ENCODE results near the gene TMEM132A. TPM values are rescaled to one million over a fixed set of nuclear protein-coding genes. Genes with fewer than 3 reads are reported as not detected.

TMEM132A gene
- total and polyA plus RNA-seq, 3 experiments from 2014 or later, result 0.68 to 0.73 TPM; not detected in 1

GRCh38 chr11:60887556-60887955 is 36.7 kb upstream of the TMEM132A start:
- peak overlapping the region in 5 of 8 donors; percentile 7 to 74 (median 48) for H3K27ac Mint-ChIP-seq
- H3K4me1 Mint-ChIP-seq, result peaks cover 6 to 8% (median 8%) of the 10 kb centered on the region in 3 donors
- POLR2A ChIA-PET, result interaction anchor here (0.6 to 1.0 kb wide), 5 partner anchors 19 to 112 kb away, joined by 3 to 5 read pairs (median 3); no protein-coding TSS in a partner anchor
- Histone ChIP-seq H3K36me3 (ENCODE audit: insufficient read depth, low read length) (no peaks in the 10 kb centered on the region), H3K4me1 (ENCODE audit: insufficient read depth, low read length) (no peaks in the 10 kb centered on the region), H3K4me3 (ENCODE audit: low read length) (no peak overlapping the region), H3K9me3 (ENCODE audit: low read length) (no peaks in the 10 kb centered on the region), H3K27me3 (ENCODE audit: insufficient read depth, low read length, poor library complexity, severe bottlenecking) (no peaks in the 10 kb centered on the region), H3K27ac (ENCODE audit: low read depth, low read length) (no peak overlapping the region)
- H3K36me3 Mint-ChIP-seq, result peaks cover 14 to 70% (median 15%) of the 10 kb centered on the region in 3 donors
- no peaks in the 10 kb centered on the region for H3K27me3 Mint-ChIP-seq
- peak in 1 of 5 donors; percentile 38 for DNase-seq
- no peak overlapping the region for H3K4me3 Mint-ChIP-seq
- CTCF ChIA-PET, result interaction anchor here (0.9 to 4.9 kb wide), 18 partner anchors 9 to 112 kb away, joined by 3 to 64 read pairs (median 4); partner anchors contain the start of genes PRPF19, PTGDR2 and ZP1
- H3K9me3 Mint-ChIP-seq, result no peaks in the 10 kb centered on the region

GRCh38 chr11:60889869-60890311 is 34.4 kb upstream of the TMEM132A start:
- H3K27ac Mint-ChIP-seq, result peak overlapping the region in 4 of 8 donors; percentile 1 to 48 (median 23)
- H3K9me3 Mint-ChIP-seq, result no peaks in the 10 kb centered on the region
- no peaks in the 10 kb centered on the region for H3K9me3 ChIP-seq (ENCODE audit: low read length)
- H3K36me3 ChIP-seq (ENCODE audit: insufficient read depth, low read length), result peaks cover 2% of the 10 kb centered on the region
- no peak overlapping the region for H3K27ac ChIP-seq (ENCODE audit: low read depth, low read length)
- no peak overlapping the region for H3K4me3 Mint-ChIP-seq
- no peak overlapping the region for H3K4me3 ChIP-seq (ENCODE audit: low read length)
- no peak for DNase-seq
- no peaks in the 10 kb centered on the region for H3K27me3 ChIP-seq (ENCODE audit: insufficient read depth, low read length, poor library complexity, severe bottlenecking)
- POLR2A ChIA-PET, result no interaction called here
- H3K4me1 Mint-ChIP-seq, result peaks cover 0 to 8% (median 6%) of the 10 kb centered on the region in 3 donors
- H3K27me3 Mint-ChIP-seq, result no peaks in the 10 kb centered on the region
- peaks cover 7 to 75% (median 18%) of the 10 kb centered on the region in 3 donors for H3K36me3 Mint-ChIP-seq
- CTCF ChIA-PET, result interaction anchor here (0.7 to 4.9 kb wide), 5 partner anchors 9 to 114 kb away, joined by 3 to 64 read pairs (median 3); no protein-coding TSS in a partner anchor
- no peaks in the 10 kb centered on the region for H3K4me1 ChIP-seq (ENCODE audit: insufficient read depth, low read length)

- Histone ChIP-seq H3K9me3 (ENCODE audit: low read length) (no peaks in the 10 kb centered on the region), H3K4me1 (ENCODE audit: insufficient read depth, low read length) (no peaks in the 10 kb centered on the region), H3K36me3 (ENCODE audit: insufficient read depth, low read length) (peaks cover 10% of the 10 kb centered on the region), H3K27ac (ENCODE audit: low read depth, low read length) (no peak overlapping the region), H3K4me3 (ENCODE audit: low read length) (no peak overlapping the region), H3K27me3 (ENCODE audit: insufficient read depth, low read length, poor library complexity, severe bottlenecking) (no peaks in the 10 kb centered on the region)
- H3K4me1 Mint-ChIP-seq, result peaks cover 0 to 8% (median 8%) of the 10 kb centered on the region in 3 donors
- H3K27ac Mint-ChIP-seq, result no peak overlapping the region
- ChIA-PET POLR2A (no interaction called here), CTCF (interaction anchor here (0.9 to 4.9 kb wide), 4 partner anchors 15 to 115 kb away, joined by 3 to 64 read pairs (median 3); no protein-coding TSS in a partner anchor)
- H3K36me3 Mint-ChIP-seq, result peaks cover 6 to 79% (median 18%) of the 10 kb centered on the region in 3 donors
- H3K4me3 Mint-ChIP-seq, result no peak overlapping the region
- DNase-seq, result no peak
- H3K9me3 Mint-ChIP-seq, result no peaks in the 10 kb centered on the region
- H3K27me3 Mint-ChIP-seq, result no peaks in the 10 kb centered on the region
Observed at GRCh38 chr11:60890696-60891095, 33.6 kb upstream of the TMEM132A start.

- DNase-seq, result no peak
- Histone ChIP-seq H3K4me1 (ENCODE audit: insufficient read depth, low read length) (no peaks in the 10 kb centered on the region), H3K36me3 (ENCODE audit: insufficient read depth, low read length) (peaks cover 15% of the 10 kb centered on the region), H3K9me3 (ENCODE audit: low read length) (no peaks in the 10 kb centered on the region), H3K27ac (ENCODE audit: low read depth, low read length) (no peak overlapping the region), H3K27me3 (ENCODE audit: insufficient read depth, low read length, poor library complexity, severe bottlenecking) (no peaks in the 10 kb centered on the region), H3K4me3 (ENCODE audit: low read length) (no peak overlapping the region)
- CTCF ChIA-PET, result interaction anchor here (0.9 to 4.9 kb wide), 2 partner anchors 24 to 60 kb away, joined by 3 to 64 read pairs; no protein-coding TSS in a partner anchor
- Mint-ChIP-seq H3K9me3 (no peaks in the 10 kb centered on the region), H3K27me3 (no peaks in the 10 kb centered on the region), H3K4me1 (peaks cover 0 to 8% (median 8%) of the 10 kb centered on the region in 3 donors), H3K27ac (no peak overlapping the region), H3K4me3 (no peak overlapping the region), H3K36me3 (peaks cover 6 to 85% (median 18%) of the 10 kb centered on the region in 3 donors)
- POLR2A ChIA-PET, result no interaction called here
Observed at GRCh38 chr11:60891103-60891741, 33.0 kb upstream of the TMEM132A start.

- ChIA-PET POLR2A (no interaction called here), CTCF (interaction anchor here (2.2 to 2.3 kb wide), 2 partner anchors 9 to 64 kb away, joined by 12 to 13 read pairs; no protein-coding TSS in a partner anchor)
- no peaks in the 10 kb centered on the region for H3K9me3 ChIP-seq (ENCODE audit: low read length)
- H3K36me3 ChIP-seq (ENCODE audit: insufficient read depth, low read length), result peaks cover 53% of the 10 kb centered on the region
- no peak overlapping the region for H3K4me3 Mint-ChIP-seq
- H3K4me3 ChIP-seq (ENCODE audit: low read length), result no peak overlapping the region
- H3K27me3 Mint-ChIP-seq, result no peaks in the 10 kb centered on the region
- no peaks in the 10 kb centered on the region for H3K9me3 Mint-ChIP-seq
- H3K4me1 ChIP-seq (ENCODE audit: insufficient read depth, low read length), result no peaks in the 10 kb centered on the region
- no peak overlapping the region for H3K27ac ChIP-seq (ENCODE audit: low read depth, low read length)
- H3K27ac Mint-ChIP-seq, result no peak overlapping the region
- peaks cover 0 to 6% (median 4%) of the 10 kb centered on the region in 3 donors for H3K4me1 Mint-ChIP-seq
- H3K27me3 ChIP-seq (ENCODE audit: insufficient read depth, low read length, poor library complexity, severe bottlenecking), result no peaks in the 10 kb centered on the region
- peaks cover 16 to 94% (median 18%) of the 10 kb centered on the region in 3 donors for H3K36me3 Mint-ChIP-seq
- DNase-seq, result no peak
Observed at GRCh38 chr11:60895687-60896086, 28.6 kb upstream of the TMEM132A start.

- H3K27ac ChIP-seq (ENCODE audit: low read depth, low read length), result no peak overlapping the region
- H3K9me3 ChIP-seq (ENCODE audit: low read length), result no peaks in the 10 kb centered on the region
- H3K27me3 ChIP-seq (ENCODE audit: insufficient read depth, low read length, poor library complexity, severe bottlenecking), result no peaks in the 10 kb centered on the region
- no peaks in the 10 kb centered on the region for H3K27me3 Mint-ChIP-seq
- POLR2A ChIA-PET, result no interaction called here
- DNase-seq, result no peak
- peaks cover 16 to 96% (median 20%) of the 10 kb centered on the region in 3 donors for H3K36me3 Mint-ChIP-seq
- H3K4me1 Mint-ChIP-seq, result peaks cover 0 to 5% (median 2%) of the 10 kb centered on the region in 3 donors
- peaks cover 70% of the 10 kb centered on the region for H3K36me3 ChIP-seq (ENCODE audit: insufficient read depth, low read length)
- CTCF ChIA-PET, result interaction anchor here (1.2 to 6.0 kb wide), 2 partner anchors 10 to 256 kb away, joined by 3 to 32 read pairs; no protein-coding TSS in a partner anchor
- H3K27ac Mint-ChIP-seq, result peak overlapping the region in 2 of 8 donors; percentile 57 to 75
- H3K4me3 ChIP-seq (ENCODE audit: low read length), result no peak overlapping the region
- H3K4me1 ChIP-seq (ENCODE audit: insufficient read depth, low read length), result no peaks in the 10 kb centered on the region
- H3K4me3 Mint-ChIP-seq, result no peak overlapping the region
- no peaks in the 10 kb centered on the region for H3K9me3 Mint-ChIP-seq
Observed at GRCh38 chr11:60897496-60897895, 26.8 kb upstream of the TMEM132A start.

- Mint-ChIP-seq H3K27ac (peak overlapping the region in 5 of 8 donors; percentile 23 to 61 (median 38)), H3K27me3 (no peaks in the 10 kb centered on the region), H3K36me3 (peaks cover 15 to 97% (median 22%) of the 10 kb centered on the region in 3 donors), H3K4me3 (peak overlapping the region in 1 of 7 donors; percentile 15), H3K4me1 (peaks cover 9 to 21% (median 10%) of the 10 kb centered on the region in 3 donors), H3K9me3 (no peaks in the 10 kb centered on the region)
- POLR2A ChIA-PET, result interaction anchor here (0.8 kb wide), 1 partner anchor 14 kb away, joined by 6 read pairs; the partner anchor contains the start of gene TMEM109
- Histone ChIP-seq H3K27me3 (ENCODE audit: insufficient read depth, low read length, poor library complexity, severe bottlenecking) (no peaks in the 10 kb centered on the region), H3K36me3 (ENCODE audit: insufficient read depth, low read length) (peaks cover 81% of the 10 kb centered on the region), H3K4me1 (ENCODE audit: insufficient read depth, low read length) (peaks cover 8% of the 10 kb centered on the region), H3K9me3 (ENCODE audit: low read length) (no peaks in the 10 kb centered on the region), H3K4me3 (ENCODE audit: low read length) (no peak overlapping the region), H3K27ac (ENCODE audit: low read depth, low read length) (no peak overlapping the region)
- CTCF ChIA-PET, result interaction anchor here (0.6 to 6.0 kb wide), 16 partner anchors 9 to 288 kb away, joined by 3 to 32 read pairs (median 4); partner anchors contain the start of genes TMEM109 and TMEM132A
- DNase-seq, result peak in 4 of 5 donors; percentile 10 to 56 (median 36)
Observed at GRCh38 chr11:60899046-60899936, 25.0 kb upstream of the TMEM132A start.

Measured in CD8-positive, alpha-beta memory T cell (primary cell).